Stimulated activated CD8-positive, alpha-beta memory T cell treated with anti-CD3 and anti-CD28 coated beads, Interleukin-12 subunit alpha, Interleukin-12 subunit beta, amount 100 ng/mL, for 24 hours (primary cell): Measurements from ENCODE around the gene ACSL5.
A peak's percentile ranks its signal among the peaks of the same experiment; 100 is the strongest.

ENCODE experiments used
- DNase-seq: peaks from one replicate; pipeline ENCODE4 v3.0.0-alpha.2; 2020; ENCODE audit errors: extremely low read depth

Gene ACSL5

DNA sequence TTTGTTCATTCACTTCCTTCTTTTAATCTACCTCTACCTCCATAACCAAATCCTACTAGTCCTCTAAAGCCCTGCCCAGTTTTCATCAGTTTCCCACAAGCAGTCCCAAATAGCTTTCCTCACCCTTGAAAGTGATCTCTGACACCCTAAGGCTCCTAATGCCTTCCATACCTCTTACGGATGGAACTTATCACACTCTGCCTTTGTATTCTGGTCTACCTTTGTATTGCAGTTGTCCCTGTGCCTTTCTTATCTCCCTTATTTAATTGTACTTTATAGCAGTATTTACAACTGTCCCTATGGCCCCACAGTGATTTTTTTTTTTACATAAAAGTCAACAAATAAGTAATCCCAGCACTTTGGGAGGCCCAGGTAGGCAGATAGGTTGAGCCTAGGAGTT, 33.8 kb downstream of the ACSL5 start:
- no peak for DNase-seq

GRCh38 chr10:112409299-112409698, 35.4 kb downstream of the ACSL5 start:
- DNase-seq = no peak

GRCh38 chr10:112409755-112410154, 35.8 kb downstream of the ACSL5 start:
- no peak for DNase-seq

DNA sequence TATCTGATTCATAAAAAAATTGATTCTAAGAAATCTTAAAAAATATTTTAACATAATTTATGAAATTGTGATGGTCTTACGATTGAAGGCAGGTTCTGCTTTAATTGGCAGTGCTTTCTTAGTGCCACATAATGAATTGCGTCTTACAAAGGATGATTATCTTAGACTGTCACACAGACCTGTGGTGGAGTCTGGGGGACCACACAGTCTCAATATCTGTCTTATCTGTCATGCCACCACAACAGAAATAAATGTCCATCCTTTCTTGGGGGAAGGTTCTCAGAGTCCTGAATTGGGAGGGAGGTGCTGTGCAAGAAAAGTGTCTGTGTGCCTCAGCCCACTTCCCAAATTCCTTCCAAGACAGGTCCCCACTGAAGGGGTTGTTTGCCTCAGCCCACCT, 38.8 kb downstream of the ACSL5 start:
- no peak for DNase-seq

DNA sequence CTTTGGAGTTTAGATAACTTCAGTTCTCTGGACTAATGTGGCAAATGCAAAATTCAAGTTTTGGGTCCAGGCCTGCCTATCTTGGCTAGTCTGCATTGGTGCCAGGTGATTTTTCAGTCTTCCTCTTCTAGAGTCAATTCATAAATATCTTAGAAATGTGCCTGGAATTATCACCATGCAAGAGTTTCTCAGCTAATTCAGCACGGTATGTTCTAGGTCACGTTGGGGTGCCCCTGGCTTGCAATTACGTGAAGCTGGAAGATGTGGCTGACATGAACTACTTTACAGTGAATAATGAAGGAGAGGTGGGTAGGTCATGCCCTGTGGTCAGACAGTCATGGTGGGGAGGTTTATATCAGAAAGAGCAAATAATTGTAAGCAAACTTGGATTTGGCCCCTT, 47.8 kb downstream of the ACSL5 start:
- no peak for DNase-seq

GRCh38 chr10:112424651-112425050, 50.7 kb downstream of the ACSL5 start:
- DNase-seq = no peak

GRCh38 chr10:112426111-112426510, 52.2 kb downstream of the ACSL5 start:
- DNase-seq = no peak

- no peak for DNase-seq
These were observed 55.2 kb downstream of the ACSL5 start for GRCh38 chr10:112429147-112429546.

GRCh38 chr10:112429654-112430230, 55.8 kb downstream of the ACSL5 start:
- no peak for DNase-seq

- no peak for DNase-seq
These were observed 59.2 kb downstream of the ACSL5 start for GRCh38 chr10:112433136-112433535.

DNA sequence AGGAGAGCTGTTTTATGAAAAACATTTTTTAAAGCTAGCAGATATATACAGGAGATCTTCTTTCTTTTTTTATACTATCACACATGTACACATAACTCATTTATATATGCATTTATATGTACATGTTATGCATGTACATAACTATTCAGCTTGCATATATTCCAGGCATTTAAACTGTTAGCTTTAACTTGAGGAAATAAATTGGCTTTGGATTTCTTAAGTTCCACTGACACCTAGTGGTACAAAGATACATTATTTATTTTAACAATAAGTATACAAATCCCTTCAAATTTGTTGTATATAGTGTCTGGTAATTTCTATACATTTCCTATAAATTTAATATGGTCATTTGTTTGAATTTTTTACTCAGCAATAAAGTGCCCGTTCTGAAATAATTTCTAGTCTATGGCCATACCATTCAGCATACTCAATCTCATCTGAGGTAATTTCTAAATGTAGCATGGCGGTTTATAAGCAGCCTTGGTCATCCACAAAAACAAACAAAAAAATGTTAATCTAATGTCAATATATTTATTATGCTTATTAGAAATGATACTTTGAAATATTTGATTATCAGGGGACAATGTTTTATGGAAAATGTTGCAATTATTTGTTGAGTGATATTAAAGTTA, 61.2 kb downstream of the ACSL5 start:
- no peak for DNase-seq

GRCh38 chr10:112438356-112438755, 64.4 kb downstream of the ACSL5 start:
- no peak for DNase-seq

GRCh38 chr10:112441520-112441919, 67.6 kb downstream of the ACSL5 start:
- DNase-seq = no peak

GRCh38 chr10:112442063-112442462, 68.1 kb downstream of the ACSL5 start:
- DNase-seq = no peak

- DNase-seq = no peak
These were observed 72.3 kb downstream of the ACSL5 start for GRCh38 chr10:112446055-112446854.

DNA sequence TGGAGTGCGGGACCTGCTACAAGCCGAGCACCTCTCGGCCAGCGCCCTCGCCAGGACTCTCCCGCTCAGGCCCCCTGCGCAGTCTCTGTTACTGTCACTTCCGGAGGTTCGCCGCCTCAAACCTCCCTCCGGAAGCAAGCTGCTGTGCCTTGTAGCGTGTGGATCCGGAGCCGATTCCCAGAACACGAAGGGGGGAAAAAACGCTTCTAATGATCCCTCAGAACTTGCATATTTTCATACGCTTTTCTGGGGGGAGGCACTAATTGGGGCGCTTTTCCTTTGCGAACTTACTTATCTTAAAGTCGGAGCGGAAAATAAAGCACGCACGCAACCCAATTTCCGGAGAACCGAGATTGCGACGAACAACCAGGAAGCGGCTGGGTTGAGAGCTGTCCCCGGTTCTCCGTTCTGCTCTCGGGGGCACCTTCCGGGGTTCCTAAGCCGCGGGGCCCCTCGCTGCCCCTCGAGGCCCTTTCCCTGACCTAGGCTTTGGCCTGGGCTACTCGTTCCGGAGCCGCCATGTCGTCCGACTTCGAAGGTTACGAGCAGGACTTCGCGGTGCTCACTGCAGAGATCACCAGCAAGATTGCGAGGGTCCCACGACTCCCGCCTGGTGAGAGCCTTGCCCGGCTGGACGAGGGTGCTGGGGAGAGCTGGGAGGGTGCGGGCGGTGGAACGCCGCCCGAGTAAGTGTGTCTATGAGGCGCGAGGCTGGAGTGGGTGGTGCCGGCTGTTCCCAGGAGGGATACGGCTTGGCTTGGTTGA, 73.1 kb downstream of the ACSL5 start, which contains the start of the genes VTI1A and ZDHHC6:
TSS of gene VTI1A (plus strand) at position 361 of the 765 bp plus-strand sequence. CDS start at position 520, 159 bp downstream.
TSS of gene ZDHHC6 (minus strand) at position 60 of the 765 bp plus-strand sequence. CDS start 1,478 bp downstream, outside the sequence.
- peak; percentile 54 for DNase-seq

GRCh38 chr10:112447620-112447928, 73.7 kb downstream of the ACSL5 start:
- no peak for DNase-seq

- DNase-seq = no peak
These were observed 75.0 kb downstream of the ACSL5 start for GRCh38 chr10:112448888-112449287.

DNA sequence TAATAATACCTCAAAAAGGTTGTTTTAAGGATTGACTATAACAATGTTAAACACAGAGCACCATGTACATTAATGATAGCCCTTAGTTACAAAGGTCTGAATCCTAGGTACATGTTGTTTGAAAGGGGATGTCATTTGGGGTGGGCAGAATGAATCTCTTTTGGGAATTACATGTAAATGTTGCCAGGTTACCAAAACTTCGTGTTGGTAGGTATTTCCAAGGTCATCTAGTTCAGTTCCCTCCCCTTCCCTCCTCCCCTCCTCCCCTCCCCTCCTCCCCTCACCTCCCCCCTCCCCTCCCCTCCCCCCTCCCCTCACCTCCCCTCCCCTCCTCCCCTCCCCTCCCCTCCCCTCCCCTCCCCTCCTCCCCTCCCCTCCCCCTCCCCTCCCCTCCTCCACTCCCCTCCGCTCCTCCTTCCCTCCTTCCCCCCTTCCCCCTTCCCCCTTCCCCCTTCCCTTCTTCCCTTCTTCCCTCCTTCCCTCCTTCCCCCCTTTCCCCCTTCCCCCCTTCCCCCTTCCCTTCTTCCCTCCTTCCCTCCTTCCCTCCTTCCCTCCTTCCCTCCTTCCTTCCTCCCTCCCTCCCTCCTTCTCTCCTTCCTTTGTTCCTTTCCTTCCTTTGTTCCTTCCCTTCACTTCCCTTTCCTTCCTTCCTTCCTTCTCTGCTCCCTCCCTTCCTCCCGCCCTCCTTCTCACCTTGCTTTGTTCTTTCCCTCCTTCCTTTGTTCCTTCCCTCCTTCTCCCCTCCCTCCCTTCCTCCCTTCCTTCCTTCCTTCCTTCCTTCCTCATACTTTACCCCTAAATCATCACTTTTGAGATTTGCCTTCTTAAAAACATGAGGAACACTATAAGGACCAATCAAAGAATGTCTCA, 81.2 kb downstream of the ACSL5 start:
- DNase-seq = no peak

- no peak for DNase-seq
These were observed 82.6 kb downstream of the ACSL5 start for GRCh38 chr10:112456533-112456932.

DNA sequence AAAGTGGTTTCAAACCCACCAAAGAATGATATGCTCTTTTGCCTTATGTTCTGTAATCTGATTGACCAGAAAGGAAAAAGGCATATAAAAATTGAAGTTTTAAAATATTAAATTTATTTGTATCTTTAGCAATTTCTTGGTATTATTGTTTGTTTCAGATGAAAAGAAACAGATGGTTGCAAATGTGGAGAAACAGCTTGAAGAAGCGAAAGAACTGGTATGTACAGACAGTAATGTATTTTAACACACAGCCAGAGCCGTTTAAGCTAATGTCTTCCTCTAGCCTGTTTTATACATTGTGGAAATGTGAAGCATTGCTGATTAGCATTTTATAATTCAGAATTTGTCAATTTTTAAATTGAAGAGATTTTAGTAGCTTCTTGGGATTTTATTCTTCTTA, 86.5 kb downstream of the ACSL5 start:
- no peak for DNase-seq
